GM10847 (cell line): Measurements from ENCODE around the gene CAT.

Experiments used
- POLR2A ChIP-seq: IDR thresholded peaks from 2 replicates; pipeline ENCODE4 v1.6.1; 2011; ENCODE audit not compliant: insufficient read length; ENCODE audit errors: extremely low read depth

CAT gene

DNA sequence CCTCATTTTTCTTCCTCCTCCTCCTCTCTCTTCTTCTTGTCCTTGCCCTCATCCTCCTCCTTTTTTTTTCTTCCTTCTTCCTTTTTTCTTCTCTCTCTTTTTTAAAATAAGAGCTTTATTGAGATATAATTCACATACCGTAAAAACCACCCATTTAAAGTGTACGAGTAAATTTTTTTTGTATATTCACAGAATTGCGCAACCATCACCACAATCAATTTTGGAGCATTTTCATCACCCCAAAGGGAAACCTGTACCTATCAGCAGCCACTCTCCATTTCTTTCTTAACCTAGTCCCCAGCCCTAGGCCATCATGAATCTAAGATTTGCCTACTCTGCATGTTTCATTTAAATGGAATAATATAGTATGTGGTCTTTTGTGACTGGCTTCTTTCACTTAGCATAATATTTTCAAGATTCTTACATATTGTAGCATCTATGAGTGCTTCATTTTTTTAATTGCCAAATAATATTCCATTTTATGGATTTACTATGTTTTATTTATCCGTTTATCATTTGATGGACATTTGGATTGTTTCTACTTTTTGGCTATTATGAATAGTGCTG is 35.0 kb downstream of the CAT start:
- no peak for TF ChIP-seq POLR2A

DNA sequence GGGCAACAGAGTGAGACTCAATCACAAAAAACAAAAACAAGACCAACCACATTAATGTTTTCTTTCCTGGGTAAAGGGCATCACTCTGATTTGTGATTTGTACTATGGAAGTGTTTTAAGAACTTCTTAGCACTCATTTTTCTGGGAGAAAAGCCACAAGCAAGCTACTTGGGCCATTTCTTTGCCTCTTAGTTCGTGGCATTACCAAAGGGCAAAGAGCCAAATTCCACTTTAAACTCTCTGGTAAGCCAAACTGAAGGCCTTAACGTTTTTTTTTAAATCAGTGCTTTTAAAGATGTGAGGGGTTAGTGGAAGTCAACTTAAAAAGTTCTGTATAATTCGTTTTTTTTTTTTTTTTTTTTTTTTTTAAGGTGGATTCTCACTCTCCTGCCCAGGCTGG is 36.9 kb downstream of the CAT start:
- TF ChIP-seq POLR2A = no peak

DNA sequence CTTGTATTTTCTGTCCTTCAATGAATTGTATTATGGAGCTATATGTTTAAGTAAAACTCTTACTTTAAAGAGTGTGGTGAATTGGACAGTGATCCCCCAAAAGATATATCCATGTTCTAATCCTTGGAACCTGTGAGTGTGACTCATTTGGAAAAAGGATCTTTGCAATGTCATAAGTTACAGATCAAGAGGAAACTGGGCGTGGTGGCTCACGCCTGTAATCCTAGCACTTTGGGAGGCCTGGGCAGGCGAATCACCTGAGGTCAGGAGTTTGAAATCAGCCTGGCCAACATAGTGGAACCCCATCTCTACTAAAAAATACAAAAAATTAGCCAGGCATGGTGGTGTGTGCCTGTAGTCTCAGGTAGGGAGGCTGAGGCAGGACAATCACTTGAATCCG is 38.1 kb downstream of the CAT start:
- TF ChIP-seq POLR2A = no peak

- no peak for TF ChIP-seq POLR2A
These were observed 40.3 kb downstream of the CAT start for GRCh38 chr11:34478845-34479663.

GRCh38 chr11:34480314-34480713 is 41.6 kb downstream of the CAT start:
- TF ChIP-seq POLR2A = no peak

GRCh38 chr11:34481307-34481706 is 42.6 kb downstream of the CAT start:
- TF ChIP-seq POLR2A = no peak

GRCh38 chr11:34483106-34483874 is 44.6 kb downstream of the CAT start:
- TF ChIP-seq POLR2A = no peak

DNA sequence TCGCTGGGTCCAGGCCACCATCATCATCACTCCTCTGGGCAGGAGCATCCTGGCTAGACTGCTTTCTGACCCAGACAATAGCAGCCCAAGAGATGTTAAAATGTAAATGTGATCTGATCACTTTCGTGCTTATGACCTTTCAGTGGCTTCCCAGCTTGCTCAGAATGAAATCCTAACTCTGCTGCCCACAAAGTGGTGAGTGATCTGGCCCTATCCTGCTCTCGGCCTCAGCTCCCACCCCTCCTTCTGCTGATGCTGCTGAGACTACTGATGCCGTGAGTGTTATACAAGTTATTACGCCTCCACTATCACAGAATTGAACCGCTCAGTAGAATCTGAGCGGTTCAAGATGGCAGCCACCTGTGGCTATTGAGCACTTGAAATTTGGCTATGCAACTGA is 48.7 kb downstream of the CAT start:
- no peak for TF ChIP-seq POLR2A

DNA sequence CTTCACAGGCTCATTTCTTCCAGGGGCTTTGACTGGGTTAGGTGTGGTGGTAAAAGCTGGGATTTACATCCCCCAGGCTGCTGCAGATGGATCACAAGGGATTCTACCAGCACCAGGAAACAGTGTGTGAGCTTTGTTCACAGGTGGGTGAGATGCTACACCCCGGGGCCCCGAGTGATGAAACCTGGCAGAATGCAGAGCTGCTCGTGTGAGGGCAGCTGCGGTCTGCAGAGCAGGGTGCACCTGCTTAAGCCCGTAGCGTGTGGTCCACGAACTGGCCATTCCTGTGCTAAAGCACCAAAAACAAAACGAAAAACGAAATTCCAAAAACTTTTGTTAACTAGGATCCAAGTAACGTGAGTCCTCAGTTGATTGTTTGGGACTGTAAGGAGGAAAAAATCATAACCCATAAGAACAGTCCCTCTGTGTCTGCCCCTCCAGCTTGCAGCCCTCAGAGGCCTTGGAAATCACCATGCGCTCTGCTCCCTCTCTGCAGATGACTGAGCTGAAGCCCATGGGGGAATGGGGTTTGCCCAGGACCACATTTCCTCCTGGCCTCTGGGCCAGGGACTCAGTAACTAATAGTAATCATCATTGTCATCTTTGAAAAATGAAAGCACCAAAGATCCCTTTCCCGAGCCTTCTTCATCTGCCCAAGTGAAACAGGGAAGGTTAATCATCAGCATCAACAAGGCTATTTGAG is 50.3 kb downstream of the CAT start:
- no peak for TF ChIP-seq POLR2A

DNA sequence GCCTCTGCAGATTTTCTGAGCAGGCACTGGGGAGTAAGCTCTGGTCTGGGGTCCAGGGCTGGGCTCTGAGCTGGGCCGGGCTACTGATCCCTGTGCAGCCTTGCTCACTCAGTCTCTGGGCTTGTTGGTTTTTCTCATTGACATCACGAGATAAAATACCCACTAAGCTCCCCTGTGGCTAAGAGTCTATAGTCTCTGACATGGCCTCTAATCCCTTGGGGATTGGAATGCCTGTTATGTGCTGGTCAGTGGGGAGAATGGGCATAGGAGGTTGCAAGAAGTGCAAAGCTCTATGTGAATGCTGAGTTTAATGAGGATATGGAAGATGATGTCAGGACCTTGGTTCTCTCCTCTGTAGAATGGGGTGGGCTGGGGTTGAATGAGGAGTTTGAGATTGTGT is 51.6 kb downstream of the CAT start:
- no peak for TF ChIP-seq POLR2A

GRCh38 chr11:34492806-34493414 is 54.2 kb downstream of the CAT start:
- TF ChIP-seq POLR2A = no peak

GRCh38 chr11:34493468-34493867 is 54.7 kb downstream of the CAT start:
- TF ChIP-seq POLR2A = no peak

- TF ChIP-seq POLR2A = no peak
These were observed 55.3 kb downstream of the CAT start for GRCh38 chr11:34493926-34494595.

DNA sequence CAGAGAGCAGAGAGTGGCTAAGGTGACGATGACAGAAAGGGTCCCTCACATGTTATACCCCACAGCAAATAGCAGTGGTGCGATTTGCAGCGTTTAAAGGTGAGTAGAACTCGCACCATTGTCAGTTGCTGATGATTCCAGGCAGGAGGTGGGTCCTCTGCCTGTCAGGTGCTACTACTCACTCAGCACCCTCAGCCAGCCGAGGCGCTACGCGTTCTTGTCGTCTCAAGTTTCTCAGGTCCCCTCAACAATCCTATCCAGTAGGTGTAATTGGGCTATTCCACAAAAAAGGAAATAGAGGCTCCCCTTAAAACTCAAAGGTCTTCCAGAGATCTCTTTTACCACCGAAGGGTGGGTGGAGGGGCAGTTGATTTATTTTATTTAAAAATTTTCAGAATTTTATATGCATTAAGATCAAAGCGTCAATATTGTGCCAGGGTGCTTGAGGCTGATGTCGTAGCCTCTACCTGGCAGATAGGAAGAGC is 56.5 kb downstream of the CAT start:
- no peak for TF ChIP-seq POLR2A
